ENCODE results near the gene SEMA6B.

Gene SEMA6B

GRCh38 chr19:4588291-4588761 lies 28.8 kb upstream of the SEMA6B start:
- H3K4me3 ChIP-seq (replicated peaks; ENCODE audit: low read depth, low read length) = no peak overlapping the region
- no peak for DNase-seq (ENCODE audit: low read depth)
- TF ChIP-seq, protein P1, sequence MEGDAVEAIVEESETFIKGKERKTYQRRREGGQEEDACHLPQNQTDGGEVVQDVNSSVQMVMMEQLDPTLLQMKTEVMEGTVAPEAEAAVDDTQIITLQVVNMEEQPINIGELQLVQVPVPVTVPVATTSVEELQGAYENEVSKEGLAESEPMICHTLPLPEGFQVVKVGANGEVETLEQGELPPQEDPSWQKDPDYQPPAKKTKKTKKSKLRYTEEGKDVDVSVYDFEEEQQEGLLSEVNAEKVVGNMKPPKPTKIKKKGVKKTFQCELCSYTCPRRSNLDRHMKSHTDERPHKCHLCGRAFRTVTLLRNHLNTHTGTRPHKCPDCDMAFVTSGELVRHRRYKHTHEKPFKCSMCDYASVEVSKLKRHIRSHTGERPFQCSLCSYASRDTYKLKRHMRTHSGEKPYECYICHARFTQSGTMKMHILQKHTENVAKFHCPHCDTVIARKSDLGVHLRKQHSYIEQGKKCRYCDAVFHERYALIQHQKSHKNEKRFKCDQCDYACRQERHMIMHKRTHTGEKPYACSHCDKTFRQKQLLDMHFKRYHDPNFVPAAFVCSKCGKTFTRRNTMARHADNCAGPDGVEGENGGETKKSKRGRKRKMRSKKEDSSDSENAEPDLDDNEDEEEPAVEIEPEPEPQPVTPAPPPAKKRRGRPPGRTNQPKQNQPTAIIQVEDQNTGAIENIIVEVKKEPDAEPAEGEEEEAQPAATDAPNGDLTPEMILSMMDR (IDR thresholded peaks at IDR 0.05; ENCODE audit: low read length, missing control alignments) = no peak

GRCh38 chr19:4587527-4587926 lies 28.0 kb upstream of the SEMA6B start:
- TF ChIP-seq, protein P1 (IDR thresholded peaks at IDR 0.05; ENCODE audit: low read length, missing control alignments) = no peak
- H3K4me3 ChIP-seq (replicated peaks; ENCODE audit: low read depth, low read length) = no peak overlapping the region
- no peak for DNase-seq (ENCODE audit: low read depth)

- no peak for DNase-seq (ENCODE audit: low read depth)
- H3K4me3 ChIP-seq (replicated peaks; ENCODE audit: low read depth, low read length) = no peak overlapping the region
- TF ChIP-seq, protein P1 (IDR thresholded peaks at IDR 0.05; ENCODE audit: low read length, missing control alignments) = no peak
Measured at GRCh38 chr19:4586691-4587090, 27.2 kb upstream of the SEMA6B start.

DNA sequence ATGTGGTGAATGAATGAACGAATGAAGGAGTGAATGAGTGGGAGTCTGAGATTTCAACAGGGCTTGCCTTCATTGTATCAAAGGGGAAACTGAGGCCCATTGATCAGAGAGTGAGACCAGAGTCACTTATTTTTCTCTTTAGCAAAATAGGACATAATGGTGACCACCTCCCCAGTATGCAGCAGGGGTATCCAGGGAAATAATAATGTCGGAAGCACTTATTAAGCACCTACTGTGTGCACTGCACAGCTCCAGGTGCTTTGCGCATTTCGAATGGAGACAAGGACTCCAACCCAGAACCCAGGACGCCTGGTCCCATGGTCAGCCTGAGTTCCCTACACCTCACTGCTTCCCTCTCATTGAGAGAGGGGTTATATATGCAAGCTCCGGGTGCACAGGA lies 26.8 kb upstream of the SEMA6B start:
- H3K4me3 ChIP-seq (replicated peaks; ENCODE audit: low read depth, low read length) = no peak overlapping the region
- no peak for DNase-seq (ENCODE audit: low read depth)

DNA sequence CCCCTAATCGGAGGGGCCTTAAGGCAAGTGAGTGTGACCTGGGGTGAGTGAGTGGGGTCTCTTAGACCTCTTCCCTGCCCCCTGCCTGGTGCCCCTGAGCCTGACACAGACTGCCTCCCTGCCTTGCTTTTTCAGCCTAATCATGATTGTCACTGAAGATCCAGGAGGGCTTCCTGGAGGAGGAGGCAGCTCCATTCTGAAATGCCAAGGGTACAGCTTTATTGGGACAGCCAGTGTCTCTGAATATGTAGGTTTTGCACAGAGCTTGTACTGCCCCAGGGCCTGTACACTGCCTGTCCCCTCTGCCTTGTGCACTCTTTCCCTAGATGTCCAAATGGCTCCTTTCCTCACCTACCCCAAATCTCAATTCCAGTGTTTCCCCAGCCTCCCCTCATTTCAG lies 26.1 kb upstream of the SEMA6B start:
- H3K4me3 ChIP-seq (replicated peaks; ENCODE audit: low read depth, low read length) = no peak overlapping the region
- DNase-seq (ENCODE audit: low read depth) = no peak
- TF ChIP-seq, protein P1 (IDR thresholded peaks at IDR 0.05; ENCODE audit: low read length, missing control alignments) = no peak

More for the DNA sequence above, 26.8 kb upstream of the SEMA6B start:
- TF ChIP-seq, protein P1 (IDR thresholded peaks at IDR 0.05; ENCODE audit: low read length, missing control alignments) = no peak

DNA sequence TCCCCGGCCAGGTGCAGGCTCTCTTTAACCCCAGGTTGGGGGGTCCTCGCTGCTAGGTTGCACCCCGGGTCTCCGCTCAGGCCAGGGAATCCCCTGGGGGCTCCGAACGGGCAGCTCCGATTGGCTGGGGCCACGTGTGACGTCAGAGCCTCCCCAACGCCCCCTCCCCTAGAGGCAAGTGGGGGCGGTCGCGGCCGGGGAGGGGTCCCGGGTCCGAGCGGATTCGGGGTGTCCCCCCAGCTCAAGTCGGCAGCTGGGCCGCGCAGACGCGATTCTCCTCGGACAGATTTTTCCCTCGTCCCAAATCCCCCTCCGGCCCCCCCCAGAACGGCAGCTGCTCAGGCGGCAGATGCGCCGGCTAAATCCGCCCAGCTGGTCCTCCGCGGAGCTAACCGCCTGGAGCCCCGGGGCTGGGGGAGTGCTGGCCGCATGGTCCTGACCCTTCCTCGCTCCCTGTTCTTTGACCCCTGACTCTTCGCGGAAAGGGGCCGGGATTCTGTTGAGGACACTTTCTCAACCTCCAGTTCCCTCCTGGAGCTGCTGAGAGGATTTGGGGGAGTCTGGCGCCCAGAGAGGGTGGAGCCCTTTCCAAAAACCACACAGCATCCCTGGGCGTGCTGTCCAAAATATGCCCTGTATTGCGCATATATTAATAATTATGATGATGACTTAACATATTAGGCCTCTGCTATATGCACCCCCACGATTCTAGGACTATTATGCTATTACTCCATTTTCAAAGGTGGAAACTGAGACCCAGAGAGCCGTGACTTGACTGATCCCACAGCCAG lies 25.4 kb upstream of the SEMA6B start:
- H3K4me3 ChIP-seq (replicated peaks; ENCODE audit: low read depth, low read length) = peak overlapping the region; percentile 59
- TF ChIP-seq, protein P1 (IDR thresholded peaks at IDR 0.05; ENCODE audit: low read length, missing control alignments) = no peak
- DNase-seq (ENCODE audit: low read depth) = no peak
